HG03457 (cell line): ENCODE data around the gene ELF4.
A peak's percentile ranks its signal among the peaks of the same experiment; 100 is the strongest.

Experiments used
- ATAC-seq: cut with Tn5 transposase; IDR thresholded peaks from one replicate; pipeline ENCODE4 v1.9.1; 2021; ENCODE audit warnings: moderate number of reproducible peaks; ENCODE audit not compliant: unreplicated experiment

ELF4 gene

DNA sequence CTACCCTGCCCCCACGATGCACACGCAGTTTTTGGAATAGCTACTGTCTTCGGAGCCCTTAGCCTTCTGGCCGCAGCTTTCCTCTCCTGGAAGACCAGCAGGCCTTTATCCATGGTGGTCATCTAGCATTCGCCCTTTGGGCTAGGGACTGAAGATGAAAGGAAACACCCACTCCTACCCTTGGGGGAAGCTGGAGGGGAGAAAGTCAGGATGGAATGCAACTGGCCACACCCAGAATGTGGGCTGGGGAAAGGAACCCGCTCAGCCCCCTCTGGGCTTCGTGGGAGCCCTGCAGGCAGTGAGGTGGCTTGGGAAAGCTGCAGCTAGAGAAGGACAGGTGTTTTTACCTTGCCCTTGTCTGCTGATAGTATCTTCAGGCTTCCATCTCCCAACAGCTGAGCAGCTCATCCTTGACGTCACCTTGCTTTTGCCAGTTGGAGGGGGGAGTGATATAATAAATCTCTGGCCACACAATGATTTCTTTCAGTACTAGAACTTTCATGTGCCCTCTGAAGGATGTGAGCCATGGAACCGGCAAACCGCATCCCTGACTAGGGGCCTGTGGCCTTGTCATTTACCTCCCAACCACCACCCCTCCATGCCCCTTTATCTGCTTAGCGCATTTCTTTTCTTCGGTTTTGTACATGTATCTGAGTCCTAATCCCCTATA is 59.0 kb downstream of the ELF4 start:
- ATAC-seq: no peak

DNA sequence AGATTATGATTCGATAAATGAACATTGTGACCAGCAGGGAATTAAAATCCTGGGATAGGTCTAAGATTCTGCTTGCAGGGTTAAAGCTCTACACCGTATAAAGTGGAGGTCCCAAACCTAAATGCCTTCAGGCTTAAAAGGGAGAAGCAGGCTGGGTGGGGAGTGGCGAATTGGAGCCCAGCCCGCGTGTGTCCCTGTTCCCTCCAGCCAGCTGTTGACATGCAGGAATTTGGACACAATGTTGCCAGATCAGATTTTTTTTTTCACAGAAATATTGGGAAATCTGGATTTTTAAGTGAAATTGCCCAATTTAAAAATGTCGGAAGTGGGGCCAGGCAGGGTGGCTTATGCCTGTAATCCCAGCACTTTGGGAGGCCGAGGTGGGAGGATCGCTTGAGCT is 60.5 kb downstream of the ELF4 start:
- ATAC-seq: no peak

DNA sequence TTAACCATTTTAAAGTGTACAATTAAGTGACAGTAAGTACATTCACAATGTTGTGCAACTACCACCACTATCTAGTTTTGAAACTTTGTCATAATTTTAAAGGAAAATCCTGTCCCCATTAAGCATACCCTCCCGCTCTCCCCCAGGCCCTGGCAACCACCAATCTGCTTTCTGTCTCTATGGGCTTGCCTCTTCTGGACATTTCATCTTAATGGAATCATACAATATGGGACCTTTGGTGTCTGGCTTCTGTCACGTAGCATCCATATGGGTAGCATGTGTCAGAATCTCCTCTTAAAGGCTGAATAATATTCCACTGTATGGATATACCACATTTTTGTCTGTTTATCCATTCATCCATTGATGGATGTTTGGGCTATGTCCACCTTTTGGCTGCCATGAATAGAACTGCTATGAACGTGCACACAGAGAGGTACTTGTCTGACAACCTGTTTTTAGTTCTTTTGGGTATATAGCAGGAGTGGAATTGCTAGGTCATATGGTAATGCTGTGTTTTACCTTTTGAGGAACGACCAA is 61.5 kb downstream of the ELF4 start:
- ATAC-seq: no peak

DNA sequence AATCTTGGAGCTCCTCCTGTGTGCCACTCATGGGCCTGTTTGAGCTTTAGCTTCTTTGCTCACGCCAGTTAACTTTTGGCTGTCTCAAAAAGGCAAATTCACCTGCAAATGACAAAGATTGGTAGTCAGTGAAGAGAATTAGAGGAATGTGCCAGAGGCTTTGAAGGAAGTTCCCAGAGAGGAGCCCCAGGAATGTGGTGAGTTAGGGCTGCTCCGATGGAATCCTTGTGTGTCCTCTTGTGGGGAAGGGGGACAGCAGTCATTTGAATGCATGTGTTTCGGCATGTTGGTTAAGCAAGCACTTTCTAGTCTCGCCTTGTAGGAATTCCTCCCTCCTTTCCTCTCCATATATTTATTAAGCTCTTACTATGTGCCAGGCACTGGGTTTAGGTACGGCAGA is 62.9 kb downstream of the ELF4 start:
- ATAC-seq: no peak

DNA sequence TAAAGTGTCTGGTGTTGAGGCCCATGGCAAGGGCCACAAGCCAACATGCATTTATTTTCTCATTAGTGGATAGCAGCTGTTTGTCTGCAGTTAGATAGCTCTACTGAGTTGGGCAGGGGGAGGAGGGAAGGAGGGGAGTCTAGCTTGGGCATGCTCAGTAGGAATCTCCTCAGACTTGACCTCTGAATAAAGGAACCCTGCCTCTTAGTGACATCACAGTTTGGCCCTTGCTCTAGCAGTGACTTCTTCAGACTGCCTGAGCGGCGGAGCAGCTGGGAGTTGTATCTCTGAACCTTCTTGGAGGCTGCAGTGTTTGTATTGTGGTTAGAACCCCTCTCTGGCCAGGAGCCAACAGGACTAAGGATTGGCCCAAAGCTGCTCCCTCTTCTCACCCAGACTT is 70.5 kb downstream of the ELF4 start:
- no peak for ATAC-seq

DNA sequence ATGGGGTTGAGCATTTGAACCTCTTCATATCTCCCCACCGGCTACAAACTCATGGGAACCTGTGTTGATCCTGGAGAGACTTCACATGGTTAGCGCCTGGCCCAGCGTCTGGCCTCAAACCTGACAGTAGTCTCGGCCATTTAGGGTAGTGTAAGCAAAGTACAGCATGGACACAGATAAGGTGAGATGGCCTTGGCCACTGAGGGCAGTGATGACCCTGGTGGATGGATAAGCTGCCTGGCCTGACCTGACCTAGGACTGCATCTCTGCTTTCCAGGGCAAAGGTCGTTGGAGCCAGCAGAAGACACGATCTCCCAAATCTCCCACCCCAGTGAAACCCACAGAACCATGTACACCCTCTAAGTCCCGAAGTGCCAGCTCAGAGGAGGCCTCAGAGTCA is 76.1 kb downstream of the ELF4 start:
- no peak for ATAC-seq

DNA sequence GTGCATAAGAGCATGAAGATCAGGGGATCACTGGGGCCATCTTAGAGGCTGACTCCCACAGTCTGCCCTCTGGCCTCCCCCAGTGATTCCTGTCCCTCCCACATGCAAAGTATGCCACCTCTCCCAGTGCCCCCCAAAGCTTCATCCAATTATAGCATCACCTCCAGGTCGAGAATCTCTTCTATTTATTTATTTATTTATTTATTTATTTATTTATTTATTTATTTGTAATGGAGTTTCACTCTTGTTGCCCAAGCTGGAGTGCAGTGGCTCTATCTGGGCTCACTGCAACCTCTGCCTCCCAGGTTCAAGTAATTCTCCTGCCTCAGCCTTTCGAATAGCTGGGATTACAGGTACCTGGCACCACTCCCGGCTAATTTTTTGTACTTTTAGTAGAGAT is 77.7 kb downstream of the ELF4 start:
- ATAC-seq: no peak

DNA sequence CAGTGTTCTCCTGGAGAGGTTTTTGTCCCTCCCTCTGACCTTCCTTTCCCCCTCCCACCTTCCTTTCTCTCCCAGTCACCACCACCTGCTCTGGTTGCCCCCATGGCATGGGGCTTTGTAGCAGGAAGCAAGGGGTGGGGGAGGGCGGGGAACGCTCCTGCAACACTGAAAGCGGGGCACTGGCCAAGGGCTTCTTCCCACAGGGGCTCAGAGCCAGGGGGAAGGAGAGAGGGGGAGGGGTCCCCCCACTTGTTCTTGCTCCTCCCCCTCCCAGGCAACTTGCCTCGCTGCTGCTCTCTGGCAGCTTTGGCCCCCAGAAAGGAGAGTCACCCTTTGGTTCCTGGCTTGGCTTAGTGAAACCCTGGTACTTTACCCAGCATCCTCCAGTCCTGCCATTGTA is 79.5 kb downstream of the ELF4 start:
- no peak for ATAC-seq

DNA sequence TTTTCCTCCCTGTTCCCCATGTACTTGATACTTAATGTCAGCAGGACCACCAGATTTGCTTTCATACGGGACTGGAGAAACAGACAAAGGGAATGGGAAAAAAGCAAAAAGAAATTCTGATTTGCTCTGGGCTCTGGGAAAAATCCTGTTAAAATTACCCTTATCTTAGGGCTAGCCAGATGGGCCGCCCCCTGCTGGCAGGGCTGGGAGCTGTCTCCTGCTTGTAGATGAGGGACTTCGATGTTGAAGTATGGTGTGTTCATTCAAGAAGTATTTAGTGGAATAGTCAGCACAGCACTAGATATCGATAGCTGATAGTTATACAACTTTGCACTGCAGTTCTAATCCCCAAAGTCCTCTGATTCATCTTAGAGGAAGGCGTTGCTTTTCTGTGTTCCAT is 82.1 kb downstream of the ELF4 start:
- ATAC-seq: no peak

DNA sequence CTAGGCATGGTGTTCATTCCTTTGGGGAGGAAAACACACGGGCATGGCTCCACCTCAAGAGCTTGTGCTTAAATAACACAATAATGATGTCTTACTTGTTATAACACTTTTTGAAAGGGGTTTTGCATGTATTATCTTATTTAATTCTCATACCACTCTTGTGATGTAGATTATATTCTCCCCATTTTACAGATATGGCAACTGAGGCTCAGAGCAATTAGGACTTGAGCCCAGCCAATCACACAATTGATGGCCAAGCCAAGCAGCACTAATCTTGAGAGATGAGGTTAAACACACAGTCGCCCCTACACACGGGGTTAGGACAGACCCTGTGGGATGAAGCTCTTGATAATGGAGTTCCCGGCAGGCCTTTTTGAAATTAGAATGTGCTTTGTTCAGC is 82.7 kb downstream of the ELF4 start:
- ATAC-seq: no peak

DNA sequence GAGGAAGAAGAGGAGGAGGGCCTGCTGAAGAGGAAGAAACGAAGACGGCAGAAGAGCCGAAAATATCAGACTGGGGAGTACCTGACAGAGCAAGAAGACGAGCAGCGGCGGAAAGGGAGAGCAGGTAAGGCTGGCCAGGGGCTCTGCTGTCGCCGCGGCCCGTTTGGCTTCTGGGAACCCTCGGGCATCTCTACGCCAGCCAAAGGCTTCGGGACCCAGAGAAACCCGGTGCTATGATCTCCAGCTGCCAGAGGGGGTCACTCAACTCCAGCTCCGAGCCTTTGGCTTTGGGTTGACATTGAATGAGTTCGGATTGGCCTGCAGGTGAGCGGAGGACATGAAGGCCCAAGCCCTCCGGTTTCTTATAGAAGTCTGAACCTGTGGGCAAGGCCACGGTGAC is 85.0 kb downstream of the ELF4 start:
- ATAC-seq: no peak

DNA sequence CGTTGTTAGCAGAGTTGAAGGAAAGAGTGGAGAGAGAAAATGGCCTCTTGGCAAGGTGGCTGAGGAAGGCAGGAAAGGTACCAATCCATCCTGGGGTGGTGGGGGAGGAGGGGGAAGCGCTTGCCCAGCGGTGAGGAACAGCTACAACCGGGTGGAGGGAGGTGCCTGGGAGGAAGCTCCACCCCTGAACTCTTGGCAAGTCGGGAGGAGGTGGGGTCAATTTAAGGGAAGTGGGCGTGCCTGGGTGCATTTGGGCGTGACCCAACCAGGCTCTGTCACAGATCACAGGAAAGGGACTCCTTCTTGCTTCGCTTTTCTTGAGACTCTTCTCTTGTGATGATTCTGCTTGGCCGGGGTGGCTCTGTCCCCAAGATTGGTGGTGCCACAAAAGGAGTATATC is 86.2 kb downstream of the ELF4 start:
- peak; percentile 98 for ATAC-seq

DNA sequence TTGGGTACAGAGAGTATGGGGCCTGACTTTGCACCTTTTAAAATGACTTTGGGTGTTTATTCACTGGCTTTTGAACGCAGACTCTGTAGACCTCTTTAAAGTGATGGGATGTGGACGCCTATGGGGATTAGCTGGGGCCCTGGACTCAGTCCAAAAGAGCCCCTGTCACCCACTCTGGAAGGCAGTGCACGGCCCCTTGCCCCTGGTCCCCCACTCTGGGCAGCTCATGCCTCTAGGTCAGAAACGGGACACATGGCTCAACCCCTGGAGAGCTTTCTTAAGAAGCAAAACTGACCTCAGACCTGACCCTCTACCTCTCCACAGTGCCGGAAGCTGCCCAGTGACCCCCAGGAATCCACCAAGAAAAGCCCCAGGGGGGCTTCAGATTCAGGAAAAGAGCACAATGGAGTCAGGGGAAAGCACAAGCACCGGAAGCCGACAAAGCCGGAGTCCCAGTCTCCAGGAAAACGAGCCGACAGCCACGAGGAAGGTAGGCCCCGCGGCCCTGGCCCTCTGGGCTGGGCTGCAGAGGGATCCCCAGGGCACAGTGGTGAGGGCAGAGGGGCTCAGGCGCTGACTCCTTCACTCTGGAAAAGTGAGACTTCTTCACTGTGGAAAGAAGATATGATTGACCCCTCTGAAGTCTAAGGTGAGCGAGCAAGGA is 89.5 kb downstream of the ELF4 start:
- no peak for ATAC-seq

DNA sequence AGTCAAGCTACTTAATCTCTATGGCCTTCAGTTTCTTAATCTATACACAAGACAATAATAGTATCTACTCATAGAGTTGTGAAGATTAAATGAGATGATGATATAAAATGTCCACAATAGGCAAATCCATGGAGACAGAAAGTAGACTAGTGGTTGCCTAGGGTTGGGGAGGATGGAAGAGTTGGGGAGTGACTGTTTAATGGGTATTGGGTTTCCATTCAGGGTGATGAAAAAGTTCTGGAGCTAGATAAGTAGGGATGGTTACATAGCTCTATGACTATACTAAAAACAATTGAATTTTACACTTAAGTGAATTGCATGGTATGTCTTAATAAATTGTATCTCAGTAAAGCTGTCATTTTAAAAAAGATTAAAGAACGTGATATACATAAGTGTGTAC is 92.2 kb downstream of the ELF4 start:
- ATAC-seq: no peak

DNA sequence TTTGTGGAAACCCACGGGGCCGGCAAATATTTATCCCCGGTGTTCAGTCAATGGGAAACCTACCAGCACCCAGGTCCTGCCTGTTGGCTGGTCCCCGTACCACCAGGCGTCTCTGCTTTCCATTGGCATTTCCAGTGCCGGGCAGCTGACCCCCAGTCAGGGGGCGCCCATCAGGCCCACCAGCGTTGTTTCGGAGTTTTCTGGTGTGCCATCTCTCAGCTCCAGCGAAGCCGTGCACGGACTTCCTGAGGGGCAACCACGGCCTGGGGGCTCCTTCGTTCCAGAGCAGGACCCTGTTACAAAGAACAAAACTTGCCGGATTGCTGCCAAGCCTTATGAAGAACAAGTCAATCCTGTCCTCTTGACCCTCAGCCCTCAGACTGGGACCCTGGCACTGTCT is 95.1 kb downstream of the ELF4 start:
- no peak for ATAC-seq
